HS-27A (cell line): ENCODE results near the gene B4GALNT2.
"Not testable (repeated sequence)": the region's sequence is repeated elsewhere in the genome, so short reads cannot be mapped to it uniquely, and the experiment has no call there.

ENCODE experiments used
- DNase-seq: peaks from one replicate; pipeline ENCODE4 v3.0.0-alpha.2; 2012; ENCODE audit warnings: low read depth, missing footprints

B4GALNT2 gene, protein sequence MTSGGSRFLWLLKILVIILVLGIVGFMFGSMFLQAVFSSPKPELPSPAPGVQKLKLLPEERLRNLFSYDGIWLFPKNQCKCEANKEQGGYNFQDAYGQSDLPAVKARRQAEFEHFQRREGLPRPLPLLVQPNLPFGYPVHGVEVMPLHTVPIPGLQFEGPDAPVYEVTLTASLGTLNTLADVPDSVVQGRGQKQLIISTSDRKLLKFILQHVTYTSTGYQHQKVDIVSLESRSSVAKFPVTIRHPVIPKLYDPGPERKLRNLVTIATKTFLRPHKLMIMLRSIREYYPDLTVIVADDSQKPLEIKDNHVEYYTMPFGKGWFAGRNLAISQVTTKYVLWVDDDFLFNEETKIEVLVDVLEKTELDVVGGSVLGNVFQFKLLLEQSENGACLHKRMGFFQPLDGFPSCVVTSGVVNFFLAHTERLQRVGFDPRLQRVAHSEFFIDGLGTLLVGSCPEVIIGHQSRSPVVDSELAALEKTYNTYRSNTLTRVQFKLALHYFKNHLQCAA

DNA sequence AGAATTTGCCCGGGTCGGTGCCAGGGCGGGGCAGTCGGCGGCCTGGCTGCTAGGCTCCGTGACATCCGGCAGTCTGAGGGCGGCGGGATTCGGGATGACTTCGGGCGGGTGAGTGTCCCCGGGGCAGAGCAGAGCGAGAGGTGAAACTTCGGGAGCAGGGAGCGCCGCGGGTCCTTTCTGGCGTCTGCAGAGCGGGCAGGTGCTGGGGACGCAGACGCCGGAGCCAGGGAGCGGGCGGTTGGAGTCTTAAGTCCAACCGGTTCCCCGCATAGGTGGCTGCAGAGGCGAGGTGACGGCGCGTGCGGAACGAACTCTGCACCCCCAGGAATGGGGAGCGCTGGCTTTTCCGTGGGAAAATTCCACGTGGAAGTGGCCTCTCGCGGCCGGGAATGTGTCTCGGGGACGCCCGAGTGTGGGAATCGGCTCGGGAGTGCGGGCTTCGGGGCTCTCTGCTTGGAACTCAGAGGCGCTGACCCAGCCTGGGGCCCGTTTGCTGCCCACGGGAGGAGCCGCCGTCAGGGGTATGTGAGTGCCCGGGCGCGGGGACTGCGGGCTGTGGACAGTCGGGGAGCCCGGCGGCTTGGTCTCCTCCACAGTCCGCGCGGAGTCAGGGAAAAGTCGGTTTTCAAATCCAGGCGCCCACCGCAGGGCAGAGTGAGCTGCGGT lies at the start of gene B4GALNT2:
TSS of gene B4GALNT2 (plus strand) at position 71 of the 666 bp plus-strand sequence. CDS start at position 95, 24 bp downstream.
- no peak for DNase-seq

DNA sequence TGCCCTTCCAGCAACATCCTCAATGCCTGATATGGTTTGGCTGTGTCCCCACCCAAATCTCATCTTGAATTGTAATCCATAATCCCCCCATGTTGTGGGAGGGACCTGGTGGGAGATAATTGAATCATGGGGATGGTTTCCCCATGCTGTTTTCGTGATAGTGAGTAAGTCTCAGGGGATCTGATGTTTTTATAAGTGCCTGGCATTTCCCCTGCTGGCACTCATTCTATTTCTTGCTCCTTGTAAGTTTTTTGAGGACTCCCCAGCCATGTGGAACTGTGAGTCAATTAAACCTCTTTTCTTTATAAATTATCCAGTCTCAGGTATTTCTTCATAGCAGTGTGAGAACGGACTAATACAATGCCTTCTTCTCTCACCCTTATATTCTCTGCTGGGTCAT lies 47.5 kb upstream of the B4GALNT2 start:
- DNase-seq, result not testable (repeated sequence)

DNA sequence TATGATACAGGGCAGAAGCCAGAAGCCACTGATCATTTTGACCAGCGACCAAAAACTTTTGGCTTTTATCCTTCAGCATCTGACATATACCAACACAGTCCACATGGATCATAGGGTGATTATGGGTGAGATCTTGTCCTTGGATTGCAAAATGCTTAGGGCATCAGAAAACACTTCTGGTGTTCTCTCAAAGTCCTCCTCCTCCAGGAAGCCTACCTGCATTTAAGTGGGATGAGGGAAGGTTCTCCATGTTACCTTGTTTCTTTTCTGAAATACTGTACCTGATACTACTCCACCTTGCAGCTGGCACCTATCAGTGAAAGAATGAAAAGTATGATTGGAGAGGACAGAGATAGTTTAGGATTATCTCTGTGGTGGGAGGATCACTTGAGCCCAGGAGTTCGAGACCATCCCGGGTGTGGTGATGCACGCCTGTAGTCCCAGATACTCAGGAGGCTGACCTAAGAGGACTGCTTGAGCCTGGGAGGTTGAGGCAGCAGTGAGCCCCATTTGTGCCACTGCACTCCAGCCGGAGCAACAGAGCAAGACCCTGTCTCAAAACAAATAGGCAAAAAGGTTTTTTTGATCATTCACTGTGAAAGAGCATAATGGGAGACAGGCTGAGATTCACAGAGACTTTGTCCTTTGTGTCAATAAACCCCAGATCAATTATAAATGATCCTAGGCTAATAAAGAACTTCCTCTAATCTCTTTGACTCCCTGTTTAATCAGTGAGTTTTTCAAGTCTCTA lies 46.8 kb upstream of the B4GALNT2 start:
- DNase-seq, result no peak

DNA sequence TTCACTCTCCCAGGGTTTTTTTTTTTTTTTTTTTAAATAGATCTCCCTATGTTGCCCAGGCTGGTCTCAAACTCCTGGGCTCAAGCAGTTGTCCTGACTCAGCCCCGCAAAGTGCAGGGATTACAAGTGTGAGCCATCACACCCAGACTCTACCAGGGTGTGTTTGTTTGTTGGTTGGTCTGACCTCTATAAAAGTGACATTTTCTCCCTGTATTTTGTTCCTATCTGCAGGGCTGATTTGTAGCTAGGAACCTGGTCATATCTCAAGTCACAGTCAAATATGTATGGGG lies 46.3 kb upstream of the B4GALNT2 start:
- no peak for DNase-seq

DNA sequence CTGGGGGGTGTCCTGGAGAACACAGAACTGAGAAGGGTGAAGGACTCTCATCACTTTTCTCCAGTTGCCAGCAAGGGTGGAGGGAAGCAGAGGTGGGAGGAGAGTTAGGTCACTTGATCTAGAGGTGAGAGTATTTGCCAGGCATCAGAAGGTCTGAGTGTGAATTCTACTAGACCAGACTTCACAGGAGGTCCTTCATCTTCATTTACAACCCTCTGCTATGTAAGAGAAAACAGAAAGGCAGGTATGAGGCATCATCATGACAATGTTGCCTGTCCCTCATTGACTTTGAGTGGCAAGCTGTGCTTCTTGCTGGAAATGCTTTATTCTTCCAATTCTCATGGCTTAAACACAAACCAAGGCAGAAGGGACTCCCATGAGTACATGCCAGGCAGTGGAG lies 45.9 kb upstream of the B4GALNT2 start:
- DNase-seq, result no peak

DNA sequence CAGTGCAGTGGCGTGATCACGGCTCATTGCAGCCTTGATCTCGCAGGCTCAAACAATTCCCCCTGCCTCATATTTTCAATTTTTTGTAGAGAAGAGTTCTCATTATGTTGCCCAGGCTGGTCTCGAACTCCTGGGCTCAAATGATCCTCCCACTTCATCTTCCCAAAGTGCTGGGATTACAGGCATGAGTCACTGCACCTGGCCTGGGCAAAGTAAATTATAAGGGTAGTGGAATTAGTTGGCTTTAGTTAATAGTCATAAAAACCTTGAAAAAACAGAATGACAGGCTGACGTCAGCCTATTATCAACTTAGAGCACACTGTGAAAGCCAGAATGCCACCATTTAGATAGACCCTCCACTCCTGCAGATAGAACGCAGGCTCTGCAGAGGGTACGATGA lies 43.5 kb upstream of the B4GALNT2 start:
- DNase-seq, result no peak

DNA sequence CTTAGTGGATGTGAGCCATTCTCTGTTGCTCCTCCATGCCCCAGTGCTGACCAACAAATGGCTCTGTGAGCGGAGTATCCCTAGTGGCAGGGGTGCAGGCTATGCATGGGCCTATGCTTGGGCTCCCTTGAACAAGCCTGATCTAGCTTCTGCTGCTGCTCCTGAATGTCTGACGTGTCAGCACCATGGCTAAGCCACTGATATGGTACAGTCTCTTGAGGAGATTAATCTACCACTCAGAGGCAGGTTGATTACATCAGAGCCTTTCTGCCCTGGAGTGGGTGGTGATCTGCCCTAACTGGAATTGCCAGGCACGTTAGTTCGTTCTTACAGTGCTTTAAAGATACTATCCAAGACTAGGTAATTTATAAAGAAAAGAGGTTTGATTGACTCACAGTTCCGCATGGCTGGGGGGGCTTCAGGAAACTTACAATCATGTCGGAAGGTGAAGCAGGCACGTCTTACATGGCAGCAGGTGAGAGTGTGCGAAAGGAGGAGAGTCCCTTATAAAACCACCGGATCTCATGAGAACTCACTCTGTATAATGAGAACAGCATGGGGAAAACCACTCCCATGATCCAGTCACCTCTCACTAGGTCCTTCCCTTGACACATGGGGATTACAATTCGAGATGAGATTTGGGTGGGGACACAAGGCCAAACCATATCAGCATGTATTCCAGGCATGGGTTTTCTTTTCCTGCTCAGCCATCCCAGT lies 41.5 kb upstream of the B4GALNT2 start:
- no peak for DNase-seq

DNA sequence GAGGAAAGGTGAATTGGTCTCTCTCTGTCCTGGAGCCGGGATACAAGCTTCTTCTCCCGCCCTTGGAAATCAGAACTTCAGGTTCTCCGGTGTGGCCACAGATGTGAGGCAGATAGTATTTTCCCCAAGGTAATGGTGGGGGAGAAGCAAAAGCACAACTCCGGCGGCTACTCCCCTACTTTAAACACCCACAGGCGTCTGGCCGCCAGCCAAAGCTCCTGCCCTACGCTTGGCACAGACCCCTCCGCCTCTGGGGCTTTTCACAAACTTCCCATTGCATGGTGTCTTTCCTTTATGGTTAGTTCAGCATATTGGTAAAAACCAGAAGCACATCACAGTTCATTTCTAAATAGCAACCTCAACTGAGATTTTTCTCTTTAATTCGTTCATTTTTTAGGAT lies 39.4 kb upstream of the B4GALNT2 start:
- DNase-seq, result no peak

DNA sequence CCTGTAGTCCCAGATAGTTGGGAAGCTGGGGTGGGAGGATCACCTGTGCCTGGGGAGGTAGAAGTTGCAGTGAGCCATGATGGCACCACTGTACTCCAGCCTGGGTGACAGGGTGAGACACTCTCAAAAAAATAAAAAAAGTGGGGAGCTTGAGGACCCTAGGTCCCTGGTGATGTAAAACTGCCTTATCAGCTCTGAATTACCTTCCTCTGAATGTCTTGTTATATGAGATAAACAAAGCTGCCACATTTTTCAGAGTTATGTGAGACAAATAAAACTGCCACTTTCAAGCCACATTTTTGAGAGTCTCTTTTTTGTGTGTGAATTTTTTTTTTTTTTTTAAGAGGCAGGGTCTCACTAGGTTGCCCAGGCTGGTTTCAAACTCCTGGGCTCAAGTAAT lies 32.0 kb upstream of the B4GALNT2 start:
- DNase-seq, result no peak

DNA sequence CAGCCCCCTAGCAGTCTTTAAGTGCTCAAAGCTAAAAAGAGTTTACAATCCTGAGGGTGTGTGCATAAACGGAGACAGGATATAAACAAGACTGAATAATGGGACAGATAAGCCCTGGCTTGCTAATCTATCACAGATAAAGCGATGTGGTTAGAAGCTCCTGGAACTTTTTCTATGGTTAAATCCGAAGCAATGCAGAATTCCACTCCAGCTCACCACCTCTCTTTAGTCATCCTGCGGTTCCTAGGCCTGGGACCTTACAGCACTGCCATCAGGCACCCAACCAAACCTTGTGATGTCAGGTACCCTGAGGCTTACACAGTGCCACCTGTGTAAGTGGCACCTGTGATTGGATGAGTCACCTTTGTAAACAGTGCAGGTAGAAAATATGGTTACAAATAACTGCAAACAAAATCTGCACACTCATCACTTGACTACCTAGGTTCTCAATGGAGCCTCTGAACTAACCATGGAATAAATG lies 31.5 kb upstream of the B4GALNT2 start:
- no peak for DNase-seq

DNA sequence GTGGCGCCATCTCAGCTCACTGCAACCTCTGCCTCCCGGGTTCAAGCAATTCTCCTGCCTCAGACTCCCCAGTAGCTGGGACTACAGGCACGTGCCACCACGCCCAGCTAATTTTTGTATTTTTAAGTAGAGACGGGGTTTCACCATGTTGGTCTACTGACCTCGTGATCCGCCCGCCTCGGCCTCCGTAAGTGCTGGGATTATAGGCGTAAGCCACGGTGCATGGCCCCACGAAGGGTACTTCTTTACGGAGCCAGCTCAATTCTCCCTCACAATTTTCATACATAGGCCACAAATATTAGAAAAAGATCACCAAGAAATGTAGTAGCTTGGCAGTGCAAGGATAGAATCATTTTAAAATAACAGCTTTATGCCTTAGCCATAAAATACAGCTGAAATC lies 29.2 kb upstream of the B4GALNT2 start:
- DNase-seq, result not testable (repeated sequence)

DNA sequence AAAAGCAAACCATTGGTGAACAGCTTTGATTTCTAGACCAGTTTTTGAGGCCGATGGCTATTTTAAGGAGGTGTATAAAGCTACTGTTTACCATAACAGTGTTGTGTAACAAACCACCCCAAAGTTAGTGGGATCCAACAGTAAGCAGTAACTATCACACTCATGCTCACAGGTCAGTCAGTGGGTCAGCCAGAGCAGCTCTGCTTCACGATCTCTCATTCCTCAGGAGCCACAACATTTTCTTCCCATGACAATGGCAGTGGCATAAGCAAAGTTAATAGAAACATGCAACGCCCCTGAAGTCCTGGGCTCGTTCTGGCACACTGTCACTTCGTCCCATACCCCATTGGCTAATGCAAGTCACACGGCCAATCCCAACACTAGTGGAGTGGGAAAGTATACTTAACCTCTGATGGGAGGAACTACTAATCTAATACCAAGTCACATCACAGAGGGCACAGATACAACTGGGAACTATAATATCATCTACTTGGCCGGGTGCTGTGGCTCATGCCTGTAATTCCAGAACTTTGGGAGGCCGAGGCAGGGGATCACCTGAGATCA lies 28.0 kb upstream of the B4GALNT2 start:
- no peak for DNase-seq

DNA sequence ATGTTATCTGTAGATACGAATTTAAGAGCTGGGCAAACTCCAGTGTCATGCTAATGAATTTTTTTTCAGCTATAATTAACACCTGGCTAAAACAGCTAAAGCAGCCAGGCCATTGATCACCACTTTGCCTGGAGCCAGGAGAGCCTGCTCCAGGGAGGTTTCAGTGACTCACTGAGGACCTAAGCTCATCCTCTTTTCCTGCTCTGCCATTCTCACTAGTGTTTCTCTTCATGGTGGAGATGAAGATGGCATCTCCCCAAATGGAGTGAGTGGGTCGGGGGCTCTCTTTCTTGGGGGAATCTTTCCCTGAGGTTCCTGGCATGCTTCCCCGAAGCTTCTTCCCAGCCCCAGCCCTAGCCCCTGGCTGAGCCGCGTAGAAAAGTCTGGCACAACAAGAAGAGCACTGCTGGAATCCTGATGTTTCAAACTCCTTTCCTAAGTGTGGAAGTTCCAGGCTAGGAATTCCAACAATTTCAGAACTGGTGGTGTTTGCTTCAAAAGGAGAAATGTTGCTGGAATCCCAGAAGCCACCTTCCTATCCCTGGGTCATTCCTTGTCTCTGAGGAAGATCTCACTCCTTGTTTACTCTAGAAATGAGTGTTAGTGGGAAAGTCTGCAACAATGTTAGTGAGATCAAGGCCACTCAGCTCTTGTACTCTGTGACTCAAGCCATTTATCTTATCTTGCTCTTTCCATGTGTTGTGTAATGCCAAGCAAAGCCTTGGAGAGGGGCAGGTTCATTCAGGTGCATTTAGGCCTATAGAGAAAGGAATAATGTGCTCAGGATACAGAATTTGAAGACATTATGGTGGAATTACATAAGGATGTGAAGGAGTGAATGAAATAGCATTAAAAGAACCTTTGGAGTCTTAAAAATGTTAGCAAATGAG lies 26.0 kb upstream of the B4GALNT2 start:
- DNase-seq, result no peak

DNA sequence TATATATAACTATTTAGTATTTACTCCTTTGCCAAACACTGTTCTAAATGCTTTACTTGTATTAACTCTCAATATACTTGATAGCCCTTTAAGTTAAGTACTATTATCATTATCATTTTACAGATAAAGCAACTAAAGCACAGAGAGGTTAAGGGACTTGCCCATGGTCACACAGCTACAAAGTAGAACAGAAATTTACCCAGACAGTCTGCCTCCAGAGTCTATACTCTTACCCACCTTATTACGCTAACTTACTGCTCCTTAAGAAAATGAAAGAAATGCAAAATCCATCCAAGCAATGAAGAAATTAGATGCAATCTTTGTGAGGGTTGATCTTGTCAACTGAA lies 25.4 kb upstream of the B4GALNT2 start:
- DNase-seq, result no peak

DNA sequence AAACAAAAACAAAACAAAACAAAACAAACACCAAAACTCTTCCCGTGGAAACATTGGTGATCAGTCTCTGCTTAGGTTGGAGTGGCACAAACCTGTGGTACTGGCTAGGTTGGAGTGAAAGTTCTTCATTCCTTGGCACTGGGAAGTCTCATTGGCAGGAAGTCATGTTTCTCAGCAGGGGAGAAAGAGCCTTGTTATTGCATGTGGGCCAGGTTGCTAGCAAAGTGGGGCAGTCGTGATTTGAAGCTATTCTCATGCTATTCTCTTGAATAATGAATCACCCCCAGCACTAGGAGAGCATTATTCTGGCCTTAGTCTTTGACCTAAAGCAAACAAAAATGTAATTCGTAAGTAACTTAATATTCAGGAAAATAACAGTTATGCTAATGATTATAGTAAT lies 24.3 kb upstream of the B4GALNT2 start:
- no peak for DNase-seq

DNA sequence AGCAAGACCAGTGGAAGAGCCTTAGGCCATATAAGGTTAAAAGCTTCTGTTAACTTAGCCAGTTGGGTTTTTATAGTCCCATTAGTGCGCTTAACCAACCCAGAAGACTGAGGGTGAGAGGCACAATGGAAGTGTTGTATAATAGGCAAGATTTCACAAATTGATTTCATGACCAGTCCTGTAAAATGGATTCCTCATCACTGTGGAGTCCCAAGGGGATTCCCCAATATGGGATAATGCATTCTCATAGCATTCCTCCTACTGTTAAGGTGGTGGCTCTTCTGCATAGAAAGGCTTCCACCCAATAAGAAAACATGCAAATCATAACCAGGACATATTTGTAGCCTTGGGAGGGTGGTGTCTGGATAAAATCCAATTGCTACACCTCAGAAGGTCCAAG lies 22.1 kb upstream of the B4GALNT2 start:
- DNase-seq, result no peak

DNA sequence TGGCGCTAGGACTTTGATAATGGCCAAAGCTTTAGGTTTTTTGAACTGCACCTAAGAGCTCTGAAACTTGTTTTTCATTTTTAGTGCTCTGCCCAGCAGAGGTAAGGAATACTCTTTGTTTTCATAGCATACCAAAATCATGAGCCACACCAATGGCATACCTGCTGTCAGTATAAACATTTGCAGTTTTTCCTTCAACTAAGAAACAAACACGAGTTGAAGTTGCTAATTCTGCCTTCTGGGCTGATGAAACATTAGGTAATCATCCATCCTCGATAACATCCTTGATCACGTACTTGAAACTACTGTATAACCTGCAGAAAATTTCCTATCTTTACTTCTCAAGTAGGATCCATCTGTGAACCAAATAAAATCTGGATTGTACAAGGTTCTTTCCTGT lies 20.6 kb upstream of the B4GALNT2 start:
- DNase-seq, result no peak

DNA sequence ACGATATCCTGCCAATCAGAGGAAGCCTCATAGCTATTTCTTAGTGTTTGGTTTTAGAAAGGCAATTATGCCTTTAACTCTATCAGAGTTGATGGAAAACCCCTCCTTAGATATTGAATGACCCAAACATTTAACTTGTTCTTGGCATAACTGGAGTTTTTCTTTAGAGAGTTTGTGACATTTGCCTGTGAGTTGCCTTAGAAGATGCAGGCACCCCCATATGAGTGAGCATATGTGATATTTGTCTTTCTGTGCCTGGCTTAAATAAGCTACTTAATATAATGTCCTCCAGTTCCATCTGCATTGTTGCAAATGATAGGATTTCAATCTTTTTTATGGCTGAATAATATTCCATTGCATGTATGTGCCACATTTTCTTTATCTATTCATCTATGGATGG lies 19.6 kb upstream of the B4GALNT2 start:
- no peak for DNase-seq

DNA sequence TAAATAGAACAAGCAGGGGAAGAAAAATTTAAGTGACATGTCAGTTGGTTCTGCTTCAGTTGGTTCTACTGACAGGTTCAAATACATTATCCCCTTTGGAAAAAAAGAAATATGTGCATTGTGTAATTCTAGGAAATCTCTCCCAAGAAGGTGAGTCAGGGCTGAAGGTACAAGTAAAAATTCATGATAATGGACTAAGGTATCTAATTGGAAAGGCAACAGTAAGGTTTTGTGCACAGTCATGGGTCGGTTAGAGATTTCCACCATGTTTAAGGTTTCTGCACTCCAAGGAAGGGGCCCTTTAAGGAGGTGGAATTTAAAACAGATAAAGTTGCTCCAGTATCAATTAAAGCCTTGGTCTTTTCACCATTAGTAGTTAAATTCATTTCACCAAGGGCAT lies 17.9 kb upstream of the B4GALNT2 start:
- no peak for DNase-seq

DNA sequence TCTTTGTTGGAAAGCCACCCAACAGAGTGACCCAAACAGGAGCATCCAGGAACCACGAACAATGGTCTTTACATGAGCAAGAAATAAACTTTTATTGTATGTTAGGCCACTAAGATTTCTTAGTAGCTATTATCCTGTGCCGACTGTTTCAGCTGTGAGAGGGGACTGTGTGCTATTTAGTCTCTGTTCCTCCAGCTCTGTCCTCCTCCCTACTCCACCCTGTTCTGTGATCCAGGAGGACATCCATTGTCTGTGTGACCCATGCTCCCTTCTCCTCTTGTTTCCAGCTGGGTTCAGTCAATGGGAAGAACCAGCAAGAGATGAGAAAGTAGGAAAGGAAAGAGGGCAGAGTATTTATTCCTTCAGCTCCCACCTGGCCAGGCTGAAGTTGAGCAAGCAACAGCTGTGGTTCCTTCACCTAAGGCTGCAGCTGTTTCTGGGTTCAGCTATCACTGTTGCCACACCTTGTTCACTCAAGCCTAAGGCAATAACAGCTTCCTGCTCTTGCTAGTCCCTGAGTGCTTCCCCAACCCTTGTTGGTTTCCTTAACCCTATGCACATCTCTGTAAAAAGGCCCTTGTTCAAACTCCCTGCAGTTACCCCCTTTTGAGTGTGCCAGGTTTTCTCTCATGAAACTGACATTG lies 14.9 kb upstream of the B4GALNT2 start:
- DNase-seq, result no peak
